CD4-positive, alpha-beta T cell (primary cell): ENCODE data around the gene TEDC1. TPM values are rescaled to one million over a fixed set of nuclear protein-coding genes. Genes with fewer than 3 reads are reported as not detected.

ENCODE experiments used
- ATAC-seq: fragments of 200-7000 bp; cut with Tn5 transposase; one replicate; pipeline ENCODE4 v1.10.0; 2022; ENCODE audit warnings: mild to moderate bottlenecking; ENCODE audit not compliant: poor library complexity
- CTCF ChIA-PET: fragments of 350-600 bp; sonication (Branson Sonifier 250); formaldehyde crosslinking; loops from one replicate; lab custom pipeline; 2021; ENCODE audit warnings: antibody characterized with exemption, inconsistent platforms; lab: Charles Lee
- POLR2A ChIA-PET: fragments of 350-600 bp; sonication (Branson Sonifier 250); formaldehyde crosslinking; loops from one replicate; lab custom pipeline; 2021; ENCODE audit warnings: antibody characterized with exemption, inconsistent platforms; lab: Charles Lee
- DNase-seq, 14 experiments: peaks; one replicate each; pipeline ENCODE4 v3.0.0-alpha.2; 2013 to 2020; ENCODE audit warnings: mixed read lengths in 2 of 14
- H3K27ac ChIP-seq, 2 donors: one replicate each; pipeline versions ENCODE4 v1.5.1 to v1.7.0; 2013; ENCODE audit warnings: low read length in 2 of 2, low read depth in 1 of 2, mild to moderate bottlenecking in 1 of 2
- H3K27me3 ChIP-seq, 2 experiments: 1 replicate in 1 of 2; 2 replicates in 1 of 2; pipeline versions ENCODE4 v1.6.1 to v1.7.0; 2013; ENCODE audit warnings: low read length in 2 of 2, control low read depth in 1 of 2, mild to moderate bottlenecking in 1 of 2, moderate library complexity in 1 of 2; ENCODE audit not compliant: insufficient read depth in 2 of 2, control insufficient read depth in 1 of 2
- H3K36me3 ChIP-seq: one replicate; pipeline ENCODE4 v1.6.1; 2013; ENCODE audit warnings: low read length, control low read depth; ENCODE audit not compliant: insufficient read depth
- H3K4me1 ChIP-seq: one replicate; pipeline ENCODE4 v1.6.1; 2013; ENCODE audit warnings: low read length, control low read depth; ENCODE audit not compliant: insufficient read depth
- H3K4me3 ChIP-seq: one replicate; pipeline ENCODE4 v1.5.1; 2013; ENCODE audit warnings: mild to moderate bottlenecking, low read length, moderate library complexity
- H3K9me3 ChIP-seq, 2 experiments: 1 replicate in 1 of 2; 2 replicates in 1 of 2; pipeline versions ENCODE4 v1.6.1 to v1.7.0; 2013; ENCODE audit warnings: low read length in 2 of 2, mild to moderate bottlenecking in 2 of 2, control low read depth in 1 of 2, moderate library complexity in 1 of 2; ENCODE audit not compliant: control insufficient read depth in 1 of 2, insufficient read depth in 1 of 2
- H3K27ac Mint-ChIP-seq: one replicate; pipeline ENCODE4 v1.8.0; 2020; ENCODE audit warnings: mixed read lengths
- H3K27me3 Mint-ChIP-seq: one replicate; pipeline ENCODE4 v1.8.0; 2021; ENCODE audit warnings: mixed read lengths
- H3K36me3 Mint-ChIP-seq: one replicate; pipeline ENCODE4 v1.8.0; 2021; ENCODE audit warnings: low read depth, mixed read lengths
- H3K4me1 Mint-ChIP-seq: one replicate; pipeline ENCODE4 v1.8.0; 2021; ENCODE audit warnings: low read depth, mixed read lengths
- H3K4me3 Mint-ChIP-seq: one replicate; pipeline ENCODE4 v1.8.0; 2020; ENCODE audit warnings: mild to moderate bottlenecking, mixed read lengths
- H3K9me3 Mint-ChIP-seq: one replicate; pipeline ENCODE4 v1.8.0; 2020; ENCODE audit warnings: mixed read lengths
- CTCF ChIP-seq: fragments of 200-600 bp; IDR thresholded peaks from one replicate; pipeline ENCODE4 v1.8.0; 2022; ENCODE audit warnings: antibody characterized with exemption, mild to moderate bottlenecking
- intact Hi-C, 2 experiments: fragments of 100-400 bp; cut with DNase I in 1 of 2; cut with micrococcal nuclease in 1 of 2; formaldehyde crosslinking; loops; one replicate each; pipeline versions ENCODE4 v1.15.1 to v1.9.0; 2023 to 2025; cut with DNase I, micrococcal nuclease
- total RNA-seq, 174 experiments: library from RNA in 2 of 174; stranded (reverse) in 2 of 174; gene quantifications; one replicate each; pipeline ENCODE4 v1.2.3 and lab custom pipeline; 2021 to 2026

Gene TEDC1
- total RNA-seq, 2 experiments from 2014 or later, result 102 to 108 TPM

GRCh38 chr14:105505101-105505500 is 14.1 kb downstream of the TEDC1 start:
- CTCF ChIA-PET, result interaction anchor here (1.0 kb wide), 1 partner anchor 15 kb away, joined by 3 read pairs; no protein-coding TSS in a partner anchor
- no peak for TF ChIP-seq CTCF
- H3K36me3 Mint-ChIP-seq, result no peaks in the 10 kb centered on the region
- H3K9me3 Mint-ChIP-seq, result no peaks in the 10 kb centered on the region
- ATAC-seq (no peak), DNase-seq (peak in 1 of 14 experiments; percentile 38)
- no peak overlapping the region for H3K4me3 ChIP-seq
- H3K27ac Mint-ChIP-seq, result no peak overlapping the region
- H3K27me3 ChIP-seq, result peaks cover 6 to 10% of the 10 kb centered on the region in 2 experiments
- intact Hi-C loops, result no loop called here
- H3K4me1 ChIP-seq, result no peaks in the 10 kb centered on the region
- H3K27me3 Mint-ChIP-seq, result peaks cover 14% of the 10 kb centered on the region
- H3K36me3 ChIP-seq, result no peaks in the 10 kb centered on the region
- H3K9me3 ChIP-seq, result no peaks in the 10 kb centered on the region
- H3K4me1 Mint-ChIP-seq, result no peaks in the 10 kb centered on the region
- no peak overlapping the region for H3K27ac ChIP-seq
- POLR2A ChIA-PET, result interaction anchor here (1.5 kb wide), 1 partner anchor 13 kb away, joined by 3 read pairs; no protein-coding TSS in a partner anchor
- no peak overlapping the region for H3K4me3 Mint-ChIP-seq

GRCh38 chr14:105507247-105507646 is 16.2 kb downstream of the TEDC1 start:
- no peaks in the 10 kb centered on the region for H3K9me3 ChIP-seq
- Mint-ChIP-seq H3K36me3 (no peaks in the 10 kb centered on the region), H3K9me3 (no peaks in the 10 kb centered on the region), H3K4me1 (no peaks in the 10 kb centered on the region), H3K4me3 (no peak overlapping the region), H3K27ac (no peak overlapping the region), H3K27me3 (peaks cover 22% of the 10 kb centered on the region)
- ATAC-seq, result no peak
- H3K27ac ChIP-seq, result no peak overlapping the region
- no peaks in the 10 kb centered on the region for H3K4me1 ChIP-seq
- no peak overlapping the region for H3K4me3 ChIP-seq
- intact Hi-C loops, result no loop called here
- CTCF ChIA-PET, result no interaction called here
- no peak for DNase-seq
- POLR2A ChIA-PET, result no interaction called here
- no peak for TF ChIP-seq CTCF
- H3K27me3 ChIP-seq, result peaks cover 6 to 17% of the 10 kb centered on the region in 2 experiments
- no peaks in the 10 kb centered on the region for H3K36me3 ChIP-seq

GRCh38 chr14:105508069-105508468 is 17.0 kb downstream of the TEDC1 start:
- H3K36me3 Mint-ChIP-seq, result no peaks in the 10 kb centered on the region
- H3K27ac Mint-ChIP-seq, result no peak overlapping the region
- H3K27ac ChIP-seq, result no peak overlapping the region
- no peak for ATAC-seq
- DNase-seq, result peak in 1 of 14 experiments; percentile 38
- POLR2A ChIA-PET, result no interaction called here
- no peaks in the 10 kb centered on the region for H3K9me3 Mint-ChIP-seq
- CTCF ChIA-PET, result no interaction called here
- H3K36me3 ChIP-seq, result no peaks in the 10 kb centered on the region
- no peaks in the 10 kb centered on the region for H3K4me1 Mint-ChIP-seq
- no peak overlapping the region for H3K4me3 Mint-ChIP-seq
- H3K27me3 Mint-ChIP-seq, result peaks cover 27% of the 10 kb centered on the region
- no peak for TF ChIP-seq CTCF
- no peaks in the 10 kb centered on the region for H3K9me3 ChIP-seq
- H3K27me3 ChIP-seq, result peaks cover 14 to 17% of the 10 kb centered on the region in 2 experiments
- no peaks in the 10 kb centered on the region for H3K4me1 ChIP-seq
- no peak overlapping the region for H3K4me3 ChIP-seq
- intact Hi-C loops, result no loop called here
